GM06990 (cell line): ENCODE data around the gene POLR2E.

ENCODE experiments used
- DNase-seq: peaks from one replicate; pipeline ENCODE4 v3.0.0-alpha.2; 2011; ENCODE audit not compliant: insufficient read length; ENCODE audit errors: extremely low read depth
- H3K27me3 ChIP-seq: replicated peaks from 2 replicates; pipeline ENCODE4 v1.6.0; 2011; ENCODE audit warnings: low read length; ENCODE audit not compliant: control insufficient read depth, insufficient read depth
- H3K36me3 ChIP-seq: 2 replicates; pipeline ENCODE4 v1.5.1; 2011; ENCODE audit warnings: low read length; ENCODE audit not compliant: control insufficient read depth, insufficient read depth
- H3K4me3 ChIP-seq: replicated peaks from 2 replicates; pipeline ENCODE4 v1.5.1; 2011; ENCODE audit warnings: low read depth, mild to moderate bottlenecking, control low read depth, low read length
- TF ChIP-seq, protein P1 (sequence below): IDR thresholded peaks from 2 replicates; pipeline ENCODE4 v1.5.1; 2011; ENCODE audit warnings: low read length, control low read depth, mild to moderate bottlenecking, inconsistent platforms; ENCODE audit not compliant: insufficient read depth, poor library complexity, severe bottlenecking

Gene POLR2E

DNA sequence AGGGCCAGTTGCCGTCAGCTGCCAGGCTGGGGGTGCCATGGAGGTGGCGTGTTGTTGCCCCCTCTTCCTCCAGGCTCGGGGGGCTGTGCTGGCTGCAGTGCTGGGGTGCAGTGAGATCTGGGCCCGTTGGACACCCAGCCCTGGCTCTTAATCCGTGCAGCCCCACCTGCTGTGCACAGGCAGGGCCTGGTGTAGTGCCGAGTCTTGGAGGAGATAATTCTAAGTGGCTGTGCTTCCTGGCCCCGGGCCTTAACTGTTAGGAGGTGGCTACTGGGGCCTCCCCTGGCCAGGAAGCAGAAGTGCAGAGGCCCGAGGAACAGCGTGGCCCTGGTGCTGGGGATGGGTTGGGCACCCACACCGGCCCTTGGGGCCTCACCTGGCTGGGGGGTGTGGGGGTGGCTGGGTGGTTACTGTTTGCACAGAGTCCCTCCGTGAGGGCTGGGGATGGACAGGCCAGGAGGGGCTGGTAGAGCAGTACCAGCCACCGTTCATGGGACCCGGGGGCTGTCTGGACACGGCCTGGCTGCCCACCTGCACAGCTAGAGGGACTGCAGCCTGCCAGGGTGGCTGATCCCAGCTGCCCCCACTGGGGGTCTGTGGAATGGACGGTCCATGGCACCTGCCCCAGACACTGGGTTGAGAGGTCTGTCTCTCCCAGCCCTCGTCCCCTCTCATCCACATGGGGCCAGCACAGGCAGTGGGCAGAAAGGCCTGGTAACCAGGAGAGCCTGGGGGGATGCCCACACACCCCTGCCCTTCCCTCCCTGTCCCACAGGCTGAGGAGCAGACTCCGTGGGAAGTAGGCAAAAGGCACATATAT, 11.9 kb upstream of the POLR2E start:
- H3K36me3 ChIP-seq: peaks cover 30% of the 10 kb centered on the region
- TF ChIP-seq, protein P1, sequence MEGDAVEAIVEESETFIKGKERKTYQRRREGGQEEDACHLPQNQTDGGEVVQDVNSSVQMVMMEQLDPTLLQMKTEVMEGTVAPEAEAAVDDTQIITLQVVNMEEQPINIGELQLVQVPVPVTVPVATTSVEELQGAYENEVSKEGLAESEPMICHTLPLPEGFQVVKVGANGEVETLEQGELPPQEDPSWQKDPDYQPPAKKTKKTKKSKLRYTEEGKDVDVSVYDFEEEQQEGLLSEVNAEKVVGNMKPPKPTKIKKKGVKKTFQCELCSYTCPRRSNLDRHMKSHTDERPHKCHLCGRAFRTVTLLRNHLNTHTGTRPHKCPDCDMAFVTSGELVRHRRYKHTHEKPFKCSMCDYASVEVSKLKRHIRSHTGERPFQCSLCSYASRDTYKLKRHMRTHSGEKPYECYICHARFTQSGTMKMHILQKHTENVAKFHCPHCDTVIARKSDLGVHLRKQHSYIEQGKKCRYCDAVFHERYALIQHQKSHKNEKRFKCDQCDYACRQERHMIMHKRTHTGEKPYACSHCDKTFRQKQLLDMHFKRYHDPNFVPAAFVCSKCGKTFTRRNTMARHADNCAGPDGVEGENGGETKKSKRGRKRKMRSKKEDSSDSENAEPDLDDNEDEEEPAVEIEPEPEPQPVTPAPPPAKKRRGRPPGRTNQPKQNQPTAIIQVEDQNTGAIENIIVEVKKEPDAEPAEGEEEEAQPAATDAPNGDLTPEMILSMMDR: peak; percentile 10
- no peaks in the 10 kb centered on the region for H3K27me3 ChIP-seq
- no peak for DNase-seq
- H3K4me3 ChIP-seq: no peak overlapping the region

DNA sequence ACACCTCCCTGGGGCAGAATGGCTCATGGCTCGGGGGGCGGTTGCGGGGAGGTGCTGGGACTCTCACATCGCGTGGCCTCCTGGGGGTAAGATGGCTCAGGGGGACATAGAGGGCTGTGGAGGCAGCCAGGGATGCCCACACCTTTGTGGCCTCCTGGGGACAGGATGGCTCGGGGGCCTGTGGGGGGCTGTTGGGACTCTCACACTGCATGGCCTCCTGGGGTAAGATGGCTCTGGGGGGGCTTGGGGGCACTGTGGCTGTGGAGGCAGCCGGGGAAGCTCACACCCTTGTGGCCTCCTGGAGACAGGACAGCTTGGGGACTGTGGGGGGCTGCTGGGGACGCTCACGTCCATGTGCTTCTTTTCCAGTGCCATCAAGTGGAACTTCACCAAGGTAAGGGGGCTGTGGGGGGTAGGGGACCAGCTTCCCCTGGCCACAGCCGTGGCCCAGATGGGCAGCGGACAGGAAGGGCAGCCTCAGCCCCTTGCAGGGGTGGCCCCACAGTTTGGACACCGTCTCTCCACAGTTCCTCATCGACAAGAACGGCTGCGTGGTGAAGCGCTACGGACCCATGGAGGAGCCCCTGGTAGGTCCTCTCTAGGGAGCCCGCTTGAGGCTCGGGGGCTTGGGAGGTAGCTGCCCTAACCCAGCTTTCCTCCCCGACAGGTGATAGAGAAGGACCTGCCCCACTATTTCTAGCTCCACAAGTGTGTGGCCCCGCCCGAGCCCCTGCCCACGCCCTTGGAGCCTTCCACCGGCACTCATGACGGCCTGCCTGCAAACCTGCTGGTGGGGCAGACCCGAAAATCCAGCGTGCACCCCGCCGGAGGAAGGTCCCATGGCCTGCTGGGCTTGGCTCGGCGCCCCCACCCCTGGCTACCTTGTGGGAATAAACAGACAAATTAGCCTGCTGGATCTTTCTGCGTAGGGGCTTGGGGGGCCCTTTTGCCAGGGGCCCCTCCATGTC, 11.0 kb upstream of the POLR2E start:
- H3K36me3 ChIP-seq: peaks cover 27% of the 10 kb centered on the region
- H3K4me3 ChIP-seq: no peak overlapping the region

DNA sequence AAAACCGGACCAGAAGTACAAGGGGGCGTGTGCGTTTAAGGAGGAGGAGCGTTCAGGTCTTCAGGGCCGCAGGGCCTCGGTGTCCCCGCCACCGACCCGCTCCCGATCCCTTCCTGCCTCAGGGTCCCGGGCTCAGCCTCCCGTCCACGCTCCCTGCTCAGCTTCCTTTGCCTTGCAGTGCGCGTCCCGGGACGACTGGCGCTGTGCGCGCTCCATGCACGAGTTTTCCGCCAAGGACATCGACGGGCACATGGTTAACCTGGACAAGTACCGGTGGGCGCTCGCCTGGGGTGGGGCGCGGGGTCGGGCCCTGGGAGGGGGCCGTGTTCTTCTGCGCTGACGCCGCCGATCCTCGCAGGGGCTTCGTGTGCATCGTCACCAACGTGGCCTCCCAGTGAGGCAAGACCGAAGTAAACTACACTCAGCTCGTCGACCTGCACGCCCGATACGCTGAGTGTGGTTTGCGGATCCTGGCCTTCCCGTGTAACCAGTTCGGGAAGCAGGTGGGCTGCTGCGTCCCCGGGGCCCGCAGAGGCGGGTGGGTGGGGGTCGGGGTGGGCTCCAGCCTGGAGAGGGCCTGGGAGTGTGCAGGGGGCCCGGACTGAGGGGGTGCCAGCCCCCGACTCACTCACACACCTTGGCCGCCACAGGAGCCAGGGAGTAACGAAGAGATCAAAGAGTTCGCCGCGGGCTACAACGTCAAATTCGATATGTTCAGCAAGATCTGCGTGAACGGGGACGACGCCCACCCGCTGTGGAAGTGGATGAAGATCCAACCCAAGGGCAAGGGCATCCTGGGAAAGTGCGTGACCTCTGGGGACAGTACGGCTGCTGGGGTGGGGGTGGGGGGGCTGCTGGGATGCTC, 10.1 kb upstream of the POLR2E start:
- Histone ChIP-seq H3K4me3 (peak overlapping the region; percentile 79), H3K27me3 (no peaks in the 10 kb centered on the region), H3K36me3 (peaks cover 23% of the 10 kb centered on the region)
- peak; percentile 62 for DNase-seq
- TF ChIP-seq, protein P1: no peak

More for the DNA sequence above, 11.0 kb upstream of the POLR2E start:
- no peaks in the 10 kb centered on the region for H3K27me3 ChIP-seq
- TF ChIP-seq, protein P1: no peak
- DNase-seq: no peak

DNA sequence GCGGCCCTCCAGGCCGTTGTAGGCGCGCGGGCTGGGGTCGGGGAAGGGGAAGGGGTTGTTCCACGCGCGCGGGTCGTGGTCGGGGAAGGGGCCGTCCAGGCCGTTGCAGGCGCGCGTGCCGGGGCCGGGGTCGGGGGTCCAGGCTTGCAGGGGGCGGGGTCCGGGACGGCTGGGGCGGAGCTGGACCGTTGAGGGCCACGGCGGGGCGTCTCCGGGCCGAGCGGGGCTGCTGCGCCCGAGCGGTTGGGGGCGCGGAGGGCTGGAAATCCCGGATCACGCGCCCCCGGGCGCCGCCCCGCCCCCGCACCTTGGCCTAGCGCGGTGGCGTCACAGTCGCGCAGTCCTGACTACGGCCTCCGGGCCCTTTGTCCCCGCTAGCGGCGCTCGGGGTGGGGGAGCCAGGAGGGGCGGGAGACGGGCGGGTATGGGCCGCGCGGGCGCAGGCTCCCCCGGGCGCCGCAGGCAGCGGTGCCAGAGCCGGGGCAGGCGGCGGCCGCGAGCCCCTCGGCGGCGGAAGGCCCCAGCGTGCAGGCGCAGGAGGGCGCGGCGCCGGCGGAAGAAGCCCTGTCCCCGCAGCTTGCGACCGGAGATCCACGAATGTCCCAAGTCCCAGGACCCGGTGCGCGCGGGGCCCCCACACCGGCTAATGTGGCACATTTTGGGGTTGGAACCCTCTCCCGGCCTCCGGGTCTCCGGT, 9.3 kb upstream of the POLR2E start:
- TF ChIP-seq, protein P1: no peak
- H3K27me3 ChIP-seq: no peaks in the 10 kb centered on the region
- peak; percentile 86 for DNase-seq
- H3K4me3 ChIP-seq: peak overlapping the region; percentile 79
- peaks cover 16% of the 10 kb centered on the region for H3K36me3 ChIP-seq
